SH-SY5Y (cell line): ENCODE results near the gene SRD5A2.

ENCODE experiments used
- GATA2 ChIP-seq: IDR thresholded peaks from 2 replicates; pipeline ENCODE4 v1.6.1; 2011; ENCODE audit warnings: mild to moderate bottlenecking, low read depth, low read length
- GATA3 ChIP-seq: IDR thresholded peaks from 2 replicates; pipeline ENCODE4 v1.6.1; 2011; ENCODE audit warnings: low read depth, mild to moderate bottlenecking, low read length, moderate library complexity

- TF ChIP-seq GATA2 (no peak), GATA3 (no peak)
Measured at GRCh38 chr2:31561823-31562222, 18.9 kb downstream of the SRD5A2 start.
